Activated CD8-positive, alpha-beta memory T cell treated with anti-CD3 and anti-CD28 coated beads for 4 hours (primary cell): ENCODE results near the gene ADAP1.
"Not testable (repeated sequence)": the region's sequence is repeated elsewhere in the genome, so short reads cannot be mapped to it uniquely, and the experiment has no call there.

Experiments used
- DNase-seq, 2 donors: peaks; one replicate each; pipeline ENCODE4 v3.0.0-alpha.2; 2020; ENCODE audit warnings: low read depth in 2 of 2

Gene ADAP1

GRCh38 chr7:974820-975681 lies 20.6 kb upstream of the ADAP1 start, which contains the start of gene COX19:
Gene COX19, minus strand, starts transcription at chr7:975549. Its CDS starts 40 bp downstream, at chr7:975509.
- DNase-seq = peak; percentile 77 to 80

GRCh38 chr7:974172-974571 lies 19.7 kb upstream of the ADAP1 start:
- DNase-seq = no peak

DNA sequence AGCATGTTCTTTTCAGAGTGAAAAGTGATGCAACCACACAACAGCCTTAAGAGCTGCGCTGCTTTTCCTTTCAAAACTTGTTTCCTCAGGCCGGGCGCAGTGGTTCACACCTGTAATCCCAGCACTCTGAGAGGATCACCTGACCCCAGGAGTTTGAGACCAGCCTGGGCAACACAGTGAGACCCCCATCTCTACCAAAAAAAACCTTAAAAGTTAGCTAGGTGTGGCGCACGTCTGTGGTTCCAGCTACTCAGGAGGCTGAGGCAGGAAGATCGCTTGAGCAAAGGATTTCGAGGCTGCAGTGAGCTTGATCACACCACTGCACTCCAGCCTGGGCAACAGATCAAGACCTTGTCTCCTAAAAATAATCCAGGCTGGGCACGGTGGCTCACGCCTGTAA lies 18.8 kb upstream of the ADAP1 start:
- no peak for DNase-seq

GRCh38 chr7:972676-973309 lies 18.3 kb upstream of the ADAP1 start:
- DNase-seq = no peak

DNA sequence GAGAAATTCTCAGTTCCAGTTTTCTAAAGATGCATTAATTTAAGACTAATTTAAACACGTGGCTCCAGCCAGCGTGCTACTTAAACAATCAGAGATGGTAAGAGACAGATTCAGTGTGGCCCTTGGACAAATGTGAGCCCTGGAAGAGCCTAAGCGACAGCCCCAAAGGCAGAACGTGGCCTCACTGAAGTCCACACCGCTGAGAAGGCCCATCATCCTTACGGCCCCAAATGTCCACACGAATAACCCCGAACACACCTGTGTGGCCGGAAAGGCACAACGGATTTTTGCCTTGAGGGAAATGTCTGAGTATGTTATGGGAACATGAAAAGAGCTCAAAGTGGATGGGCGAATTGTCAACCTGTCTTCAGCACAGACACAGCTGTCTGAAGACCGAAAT lies 17.6 kb upstream of the ADAP1 start:
- no peak for DNase-seq

- no peak for DNase-seq
Observed at GRCh38 chr7:970744-971143, 16.3 kb upstream of the ADAP1 start.

DNA sequence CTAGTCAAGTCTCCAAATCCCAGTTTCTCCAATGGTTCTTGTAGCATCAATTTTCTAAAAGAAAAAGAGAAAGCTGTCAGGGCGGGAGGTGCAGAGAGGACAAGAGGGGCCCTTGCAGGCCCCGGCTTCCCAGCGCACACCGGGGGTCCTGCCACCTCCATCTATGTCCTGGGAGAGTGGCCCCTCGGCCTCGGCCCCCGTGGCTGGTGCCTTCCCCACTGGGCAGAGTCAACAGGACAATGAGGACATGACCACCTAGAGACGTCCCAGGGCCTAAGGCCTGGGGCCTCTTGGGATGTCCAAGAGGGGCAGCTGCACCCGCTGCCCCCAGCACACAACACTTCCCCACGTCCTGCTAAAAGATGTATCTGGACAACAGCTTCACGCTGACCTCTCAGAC lies 14.9 kb upstream of the ADAP1 start:
- no peak for DNase-seq

DNA sequence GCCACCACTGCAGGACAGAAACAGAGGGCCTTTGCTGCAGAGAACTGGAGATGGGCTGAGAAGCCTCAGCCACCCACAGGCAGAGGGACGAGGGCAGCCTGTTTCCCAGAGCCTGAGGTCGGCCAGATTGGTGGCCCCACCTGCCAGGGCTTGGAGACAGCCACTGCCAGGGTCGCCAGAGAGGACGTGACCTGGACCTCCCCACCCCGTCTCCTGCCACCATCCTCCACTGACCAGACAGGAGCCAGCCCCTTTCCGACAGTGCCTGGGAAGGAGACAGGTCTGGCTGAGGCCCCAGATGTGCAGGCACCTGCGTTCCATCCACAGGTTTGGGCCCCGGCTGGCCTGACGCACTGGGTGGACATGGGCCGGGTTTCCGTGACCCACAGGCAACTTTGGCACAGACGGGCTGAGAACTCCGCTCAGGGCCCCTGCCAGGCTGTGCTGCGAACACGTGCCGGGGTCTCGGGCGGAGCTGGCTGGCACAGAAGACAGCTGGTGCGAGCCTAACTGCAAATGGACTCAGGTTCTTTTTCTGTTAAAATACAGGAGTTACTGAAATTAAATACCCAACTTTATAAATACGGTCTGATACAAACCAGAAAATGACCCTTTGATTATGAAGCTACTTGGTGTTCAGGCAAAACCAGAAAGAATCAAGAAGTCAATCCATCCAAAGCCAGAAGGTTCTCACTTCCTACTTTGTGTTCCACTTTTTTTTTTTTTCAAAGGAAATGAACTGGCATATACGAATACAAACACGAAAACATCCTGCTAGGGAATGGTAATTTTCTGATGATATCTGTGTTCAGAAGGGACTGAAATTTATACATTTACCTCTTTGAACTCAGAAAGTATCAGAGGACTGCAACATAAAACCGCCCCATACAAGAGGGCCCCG lies 14.0 kb upstream of the ADAP1 start:
- DNase-seq = no peak

- no peak for DNase-seq
Observed at GRCh38 chr7:967361-968082, 13.0 kb upstream of the ADAP1 start.

- no peak for DNase-seq
Observed at GRCh38 chr7:966291-967069, 12.0 kb upstream of the ADAP1 start.

- DNase-seq = no peak
Observed at GRCh38 chr7:964401-965231, 10.1 kb upstream of the ADAP1 start.

- no peak for DNase-seq
Observed at GRCh38 chr7:963236-964078, 9.0 kb upstream of the ADAP1 start.

- DNase-seq = no peak
Observed at GRCh38 chr7:962401-963081, 8.1 kb upstream of the ADAP1 start.

DNA sequence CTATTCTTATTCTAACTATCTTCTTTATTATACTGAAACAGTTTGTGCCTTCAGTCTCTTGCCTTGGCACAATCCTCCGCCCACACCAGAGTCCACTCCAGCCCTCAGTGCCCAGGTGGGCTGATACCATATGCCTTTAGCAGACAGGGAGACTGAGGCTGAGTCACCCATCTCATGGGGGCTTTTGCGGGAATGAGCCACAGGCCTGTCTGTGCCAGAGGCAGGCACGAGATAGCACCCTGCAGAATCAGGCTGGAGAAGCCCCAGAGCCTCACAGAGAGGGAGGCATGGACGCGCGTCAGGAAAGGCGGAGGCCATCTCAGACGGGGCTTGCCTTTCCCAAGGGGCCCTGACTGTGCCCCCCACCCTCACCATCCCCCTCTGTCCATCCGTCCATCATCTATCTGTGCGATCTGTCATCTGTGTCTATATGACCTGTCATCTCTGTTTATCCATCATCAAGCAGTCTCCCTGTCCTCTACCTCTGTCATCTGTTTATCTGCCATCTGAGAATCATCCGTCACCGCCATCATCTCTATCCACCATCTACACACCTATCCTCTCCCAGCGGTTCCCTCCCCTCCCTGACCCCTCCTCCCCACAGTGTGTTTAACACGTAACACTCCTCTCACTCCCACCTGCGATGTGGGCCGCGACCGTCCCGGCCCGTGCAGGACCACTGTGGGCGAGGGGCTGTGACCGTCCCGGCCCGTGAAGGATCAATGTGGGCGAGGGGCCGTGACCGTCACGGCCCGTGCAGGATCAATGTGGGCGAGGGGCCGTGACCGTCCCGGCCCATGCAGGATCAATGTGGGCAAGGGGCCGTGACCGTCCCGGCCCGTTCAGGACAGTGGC lies 7.3 kb upstream of the ADAP1 start:
- DNase-seq = no peak

- not testable (repeated sequence) for DNase-seq
Observed at GRCh38 chr7:960972-961371, 6.5 kb upstream of the ADAP1 start.

- DNase-seq = no peak
Observed at GRCh38 chr7:960269-960871, 5.9 kb upstream of the ADAP1 start.

- not testable (repeated sequence) for DNase-seq
Observed at GRCh38 chr7:959740-960139, 5.3 kb upstream of the ADAP1 start.
